SK-N-SH (cell line): ENCODE results near the gene AFAP1.
A peak's percentile ranks its signal among the peaks of the same experiment; 100 is the strongest.

Experiments
- EZH2phosphoT487 ChIP-seq: fragments of 200-600 bp; sonication (generic); IDR thresholded peaks from 2 replicates; pipeline ENCODE4 v1.6.1; 2017; ENCODE audit warnings: low read depth, mixed run types, mild to moderate bottlenecking, antibody characterized with exemption, moderate library complexity, borderline replicate concordance
- NRF1 ChIP-seq: IDR thresholded peaks from 2 replicates; pipeline ENCODE4 v1.6.1; 2012; ENCODE audit warnings: low read depth, mild to moderate bottlenecking, low read length
- RCOR1 ChIP-seq: fragments of 150-350 bp; IDR thresholded peaks from 2 replicates; pipeline ENCODE4 v1.6.1; 2017; ENCODE audit warnings: antibody characterized with exemption, low read length
- RFX5 ChIP-seq: IDR thresholded peaks from 2 replicates; pipeline ENCODE4 v1.6.1; 2012; ENCODE audit warnings: mild to moderate bottlenecking, improper control_type of control experiment, low read length
- SMC3 ChIP-seq: IDR thresholded peaks from 2 replicates; pipeline ENCODE4 v1.6.1; 2012; ENCODE audit warnings: low read depth, low read length, improper control_type of control experiment
- TAF1 ChIP-seq: IDR thresholded peaks from 2 replicates; pipeline ENCODE4 v1.6.1; 2012; ENCODE audit warnings: low read depth, mild to moderate bottlenecking, low read length, moderate library complexity, borderline replicate concordance
- TCF12 ChIP-seq: IDR thresholded peaks from 2 replicates; pipeline ENCODE4 v1.4.0; 2012
- YY1 ChIP-seq: IDR thresholded peaks from 2 replicates; pipeline ENCODE4 v1.4.0; 2012; ENCODE audit warnings: low read depth, mild to moderate bottlenecking
- TF ChIP-seq, protein P1 (sequence below): fragments of 200-600 bp; sonication (generic); IDR thresholded peaks from 2 replicates; pipeline ENCODE4 v1.6.1; 2017; ENCODE audit warnings: antibody characterized with exemption, mild to moderate bottlenecking, moderate library complexity
- TF ChIP-seq, protein P2 (sequence below): IDR thresholded peaks from 2 replicates; pipeline ENCODE4 v1.6.1; 2012; ENCODE audit warnings: mild to moderate bottlenecking, low read depth, low read length, moderate library complexity
- TF ChIP-seq, protein P3 (sequence below): IDR thresholded peaks from 2 replicates; pipeline ENCODE4 v1.4.0; 2012; ENCODE audit warnings: low read depth, borderline replicate concordance

DNA sequence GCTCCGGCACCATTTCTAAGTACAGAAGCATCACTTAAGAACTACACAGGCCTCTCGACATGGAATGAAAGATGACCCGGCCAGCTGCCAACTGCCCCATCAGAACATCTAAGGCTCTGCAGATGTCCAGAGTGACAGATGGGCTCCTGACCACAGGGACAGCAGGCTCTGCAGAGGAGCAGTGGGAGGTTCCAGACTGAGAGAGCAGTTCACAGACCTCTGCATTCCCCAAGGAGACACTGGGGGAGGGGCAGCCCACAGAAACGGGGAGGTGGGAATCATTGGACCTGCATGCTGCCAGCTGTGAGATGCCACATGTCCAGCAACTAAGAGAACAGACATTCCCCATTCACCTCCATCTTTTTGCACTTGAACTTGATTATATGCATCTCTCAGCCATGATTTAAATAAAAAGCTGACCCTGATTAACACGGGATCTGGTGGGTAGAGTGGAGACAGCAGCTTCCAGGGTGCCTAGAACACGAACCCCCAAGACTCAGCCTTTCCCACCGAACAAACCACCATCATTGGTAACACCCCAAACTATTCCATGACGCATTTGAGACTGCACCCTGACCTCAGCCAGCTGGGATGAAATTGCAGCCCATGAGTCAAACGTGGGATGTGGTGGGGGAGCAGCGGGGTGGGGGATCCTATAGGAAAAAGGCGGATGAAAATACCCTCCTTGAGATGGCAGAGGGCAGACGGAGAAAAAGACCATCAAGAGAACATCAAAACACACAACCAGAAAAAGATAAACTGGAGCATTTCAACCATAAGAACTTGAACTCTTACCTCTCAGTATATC is 47.2 kb downstream of the AFAP1 start:
- TF ChIP-seq, protein P1, sequence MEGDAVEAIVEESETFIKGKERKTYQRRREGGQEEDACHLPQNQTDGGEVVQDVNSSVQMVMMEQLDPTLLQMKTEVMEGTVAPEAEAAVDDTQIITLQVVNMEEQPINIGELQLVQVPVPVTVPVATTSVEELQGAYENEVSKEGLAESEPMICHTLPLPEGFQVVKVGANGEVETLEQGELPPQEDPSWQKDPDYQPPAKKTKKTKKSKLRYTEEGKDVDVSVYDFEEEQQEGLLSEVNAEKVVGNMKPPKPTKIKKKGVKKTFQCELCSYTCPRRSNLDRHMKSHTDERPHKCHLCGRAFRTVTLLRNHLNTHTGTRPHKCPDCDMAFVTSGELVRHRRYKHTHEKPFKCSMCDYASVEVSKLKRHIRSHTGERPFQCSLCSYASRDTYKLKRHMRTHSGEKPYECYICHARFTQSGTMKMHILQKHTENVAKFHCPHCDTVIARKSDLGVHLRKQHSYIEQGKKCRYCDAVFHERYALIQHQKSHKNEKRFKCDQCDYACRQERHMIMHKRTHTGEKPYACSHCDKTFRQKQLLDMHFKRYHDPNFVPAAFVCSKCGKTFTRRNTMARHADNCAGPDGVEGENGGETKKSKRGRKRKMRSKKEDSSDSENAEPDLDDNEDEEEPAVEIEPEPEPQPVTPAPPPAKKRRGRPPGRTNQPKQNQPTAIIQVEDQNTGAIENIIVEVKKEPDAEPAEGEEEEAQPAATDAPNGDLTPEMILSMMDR: no peak
- no peak for TF ChIP-seq TAF1
- TF ChIP-seq, protein P2, sequence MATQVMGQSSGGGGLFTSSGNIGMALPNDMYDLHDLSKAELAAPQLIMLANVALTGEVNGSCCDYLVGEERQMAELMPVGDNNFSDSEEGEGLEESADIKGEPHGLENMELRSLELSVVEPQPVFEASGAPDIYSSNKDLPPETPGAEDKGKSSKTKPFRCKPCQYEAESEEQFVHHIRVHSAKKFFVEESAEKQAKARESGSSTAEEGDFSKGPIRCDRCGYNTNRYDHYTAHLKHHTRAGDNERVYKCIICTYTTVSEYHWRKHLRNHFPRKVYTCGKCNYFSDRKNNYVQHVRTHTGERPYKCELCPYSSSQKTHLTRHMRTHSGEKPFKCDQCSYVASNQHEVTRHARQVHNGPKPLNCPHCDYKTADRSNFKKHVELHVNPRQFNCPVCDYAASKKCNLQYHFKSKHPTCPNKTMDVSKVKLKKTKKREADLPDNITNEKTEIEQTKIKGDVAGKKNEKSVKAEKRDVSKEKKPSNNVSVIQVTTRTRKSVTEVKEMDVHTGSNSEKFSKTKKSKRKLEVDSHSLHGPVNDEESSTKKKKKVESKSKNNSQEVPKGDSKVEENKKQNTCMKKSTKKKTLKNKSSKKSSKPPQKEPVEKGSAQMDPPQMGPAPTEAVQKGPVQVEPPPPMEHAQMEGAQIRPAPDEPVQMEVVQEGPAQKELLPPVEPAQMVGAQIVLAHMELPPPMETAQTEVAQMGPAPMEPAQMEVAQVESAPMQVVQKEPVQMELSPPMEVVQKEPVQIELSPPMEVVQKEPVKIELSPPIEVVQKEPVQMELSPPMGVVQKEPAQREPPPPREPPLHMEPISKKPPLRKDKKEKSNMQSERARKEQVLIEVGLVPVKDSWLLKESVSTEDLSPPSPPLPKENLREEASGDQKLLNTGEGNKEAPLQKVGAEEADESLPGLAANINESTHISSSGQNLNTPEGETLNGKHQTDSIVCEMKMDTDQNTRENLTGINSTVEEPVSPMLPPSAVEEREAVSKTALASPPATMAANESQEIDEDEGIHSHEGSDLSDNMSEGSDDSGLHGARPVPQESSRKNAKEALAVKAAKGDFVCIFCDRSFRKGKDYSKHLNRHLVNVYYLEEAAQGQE: 0 out of 2 replicates have a peak, but pooled peaks have one; percentile 23
- peak; percentile 79 for TF ChIP-seq TCF12
- no peak for TF ChIP-seq SMC3
- TF ChIP-seq, protein P3, sequence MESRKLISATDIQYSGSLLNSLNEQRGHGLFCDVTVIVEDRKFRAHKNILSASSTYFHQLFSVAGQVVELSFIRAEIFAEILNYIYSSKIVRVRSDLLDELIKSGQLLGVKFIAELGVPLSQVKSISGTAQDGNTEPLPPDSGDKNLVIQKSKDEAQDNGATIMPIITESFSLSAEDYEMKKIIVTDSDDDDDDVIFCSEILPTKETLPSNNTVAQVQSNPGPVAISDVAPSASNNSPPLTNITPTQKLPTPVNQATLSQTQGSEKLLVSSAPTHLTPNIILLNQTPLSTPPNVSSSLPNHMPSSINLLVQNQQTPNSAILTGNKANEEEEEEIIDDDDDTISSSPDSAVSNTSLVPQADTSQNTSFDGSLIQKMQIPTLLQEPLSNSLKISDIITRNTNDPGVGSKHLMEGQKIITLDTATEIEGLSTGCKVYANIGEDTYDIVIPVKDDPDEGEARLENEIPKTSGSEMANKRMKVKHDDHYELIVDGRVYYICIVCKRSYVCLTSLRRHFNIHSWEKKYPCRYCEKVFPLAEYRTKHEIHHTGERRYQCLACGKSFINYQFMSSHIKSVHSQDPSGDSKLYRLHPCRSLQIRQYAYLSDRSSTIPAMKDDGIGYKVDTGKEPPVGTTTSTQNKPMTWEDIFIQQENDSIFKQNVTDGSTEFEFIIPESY: no peak
- TF ChIP-seq EZH2phosphoT487: no peak
- TF ChIP-seq RFX5: no peak
- peak; percentile 93 for TF ChIP-seq RCOR1
- TF ChIP-seq YY1: no peak
- TF ChIP-seq NRF1: no peak
